Neutrophil (primary cell): ENCODE data around the gene SNX12.

Source experiments
- H3K27ac ChIP-seq: fragments of 200-600 bp; sonication (generic); 2 replicates; pipeline ENCODE4 v1.5.1; 2016; ENCODE audit warnings: mild to moderate bottlenecking, moderate library complexity
- H3K27me3 ChIP-seq: fragments of 200-600 bp; sonication (generic); 2 replicates; pipeline ENCODE4 v1.6.0; 2016; ENCODE audit warnings: mild to moderate bottlenecking
- H3K36me3 ChIP-seq: fragments of 200-600 bp; sonication (generic); 2 replicates; pipeline ENCODE4 v1.5.1; 2017
- H3K4me1 ChIP-seq, 2 experiments: fragments of 200-600 bp in 1 of 2; sonication (generic) in 1 of 2; 1 replicate in 1 of 2; 2 replicates in 1 of 2; pipeline versions ENCODE4 v1.5.1 to v1.6.1; 2013 to 2016; ENCODE audit warnings: low read depth in 1 of 2, low read length in 1 of 2, mild to moderate bottlenecking in 1 of 2, moderate library complexity in 1 of 2; ENCODE audit not compliant: control insufficient read depth in 1 of 2, insufficient read depth in 1 of 2
- H3K4me3 ChIP-seq, 2 experiments: fragments of 200-600 bp in 1 of 2; sonication (generic) in 1 of 2; 1 replicate in 1 of 2; 2 replicates in 1 of 2; pipeline ENCODE4 v1.5.1; 2013 to 2016; ENCODE audit warnings: low read depth in 1 of 2, low read length in 1 of 2, mild to moderate bottlenecking in 1 of 2, moderate library complexity in 1 of 2
- H3K9me3 ChIP-seq: fragments of 200-600 bp; sonication (generic); 2 replicates; pipeline ENCODE4 v1.5.1; 2016
- TF ChIP-seq, protein P1 (sequence below): fragments of 200-600 bp; sonication (generic); IDR thresholded peaks from 2 replicates; pipeline ENCODE4 v1.5.1; 2016; ENCODE audit warnings: antibody characterized with exemption

SNX12 gene

DNA sequence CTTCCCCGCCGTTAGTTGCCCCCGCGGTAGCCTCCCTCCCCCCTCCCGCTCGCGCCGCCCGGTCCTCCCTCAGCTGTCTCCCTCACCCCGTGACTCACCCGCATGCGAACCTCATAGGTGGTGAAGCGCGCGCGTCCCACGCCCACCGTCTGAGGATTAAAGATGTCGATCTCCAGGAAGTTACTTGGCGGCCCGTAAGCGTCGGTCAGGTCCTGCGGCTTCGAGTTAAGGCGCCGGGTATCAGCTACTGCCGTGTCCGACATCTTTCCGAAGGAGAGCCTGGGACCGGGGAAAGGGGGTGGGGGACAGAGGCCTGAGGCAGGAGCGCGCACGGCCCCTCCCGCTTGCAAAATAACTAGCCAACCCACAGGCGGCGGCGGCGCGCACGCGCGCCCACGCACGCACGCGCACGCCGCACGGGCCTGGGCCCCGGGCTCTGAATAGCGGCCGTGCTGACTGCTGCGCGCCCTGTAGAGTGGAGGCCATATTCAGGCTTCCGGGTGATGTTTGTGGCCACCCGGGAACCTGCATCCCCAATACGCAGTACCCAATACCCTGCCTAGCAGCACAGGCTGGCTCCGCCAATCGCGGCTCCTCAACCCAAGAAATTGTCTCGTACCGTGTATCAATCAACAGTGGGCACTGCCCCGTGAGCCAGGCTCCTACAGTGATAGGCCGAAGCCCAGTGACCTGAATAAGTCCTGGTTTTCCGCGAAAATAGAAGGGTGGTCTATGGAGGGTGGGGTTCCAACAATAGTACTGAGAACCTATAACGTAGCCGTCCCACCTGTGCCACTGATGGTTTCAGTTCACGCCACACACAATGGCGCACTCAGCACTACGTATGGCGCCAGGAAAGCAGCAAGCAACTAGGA lies at the start of gene SNX12:
TSS of gene SNX12 (minus strand) at position 291 of the 875 bp plus-strand sequence. CDS start at position 263, 28 bp downstream.
- no peaks in the 10 kb centered on the region for H3K36me3 ChIP-seq
- no peaks in the 10 kb centered on the region for H3K27me3 ChIP-seq
- peak within 1 kb of the TSS; percentile 93 for H3K27ac ChIP-seq
- TF ChIP-seq, protein P1, sequence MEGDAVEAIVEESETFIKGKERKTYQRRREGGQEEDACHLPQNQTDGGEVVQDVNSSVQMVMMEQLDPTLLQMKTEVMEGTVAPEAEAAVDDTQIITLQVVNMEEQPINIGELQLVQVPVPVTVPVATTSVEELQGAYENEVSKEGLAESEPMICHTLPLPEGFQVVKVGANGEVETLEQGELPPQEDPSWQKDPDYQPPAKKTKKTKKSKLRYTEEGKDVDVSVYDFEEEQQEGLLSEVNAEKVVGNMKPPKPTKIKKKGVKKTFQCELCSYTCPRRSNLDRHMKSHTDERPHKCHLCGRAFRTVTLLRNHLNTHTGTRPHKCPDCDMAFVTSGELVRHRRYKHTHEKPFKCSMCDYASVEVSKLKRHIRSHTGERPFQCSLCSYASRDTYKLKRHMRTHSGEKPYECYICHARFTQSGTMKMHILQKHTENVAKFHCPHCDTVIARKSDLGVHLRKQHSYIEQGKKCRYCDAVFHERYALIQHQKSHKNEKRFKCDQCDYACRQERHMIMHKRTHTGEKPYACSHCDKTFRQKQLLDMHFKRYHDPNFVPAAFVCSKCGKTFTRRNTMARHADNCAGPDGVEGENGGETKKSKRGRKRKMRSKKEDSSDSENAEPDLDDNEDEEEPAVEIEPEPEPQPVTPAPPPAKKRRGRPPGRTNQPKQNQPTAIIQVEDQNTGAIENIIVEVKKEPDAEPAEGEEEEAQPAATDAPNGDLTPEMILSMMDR: no peak
- peak within 1 kb of the TSS; percentile 65 to 76 for H3K4me3 ChIP-seq
- H3K9me3 ChIP-seq: no peaks in the 10 kb centered on the region
- peaks cover 30 to 35% of the 10 kb centered on the region in 2 experiments for H3K4me1 ChIP-seq

DNA sequence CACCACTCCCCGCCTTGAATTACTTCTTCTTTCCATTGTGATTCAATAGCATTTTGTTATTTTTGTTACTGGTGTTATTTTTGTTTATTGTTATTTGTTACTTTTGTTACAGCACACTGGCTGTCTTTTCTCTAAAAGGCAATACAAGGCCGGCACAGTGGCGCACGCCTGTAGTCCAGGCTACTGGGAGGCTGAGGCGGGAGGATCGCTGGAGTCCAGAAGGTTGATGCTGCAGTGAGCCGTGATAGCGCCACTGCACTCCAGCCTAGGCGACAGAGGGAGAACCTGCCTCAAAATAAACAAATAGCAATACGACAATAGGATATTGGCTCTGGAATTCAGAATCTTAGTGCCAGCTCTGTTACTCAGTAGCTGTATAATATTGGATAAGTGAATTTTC lies 49.2 kb upstream of the SNX12 start:
- H3K27me3 ChIP-seq: no peaks in the 10 kb centered on the region
- TF ChIP-seq, protein P1: no peak
- peaks cover 18% of the 10 kb centered on the region for H3K36me3 ChIP-seq
- H3K9me3 ChIP-seq: no peaks in the 10 kb centered on the region
- H3K4me1 ChIP-seq: peaks cover 23 to 37% of the 10 kb centered on the region in 2 experiments
- H3K4me3 ChIP-seq: no peak overlapping the region
- H3K27ac ChIP-seq: peak overlapping the region; percentile 89

DNA sequence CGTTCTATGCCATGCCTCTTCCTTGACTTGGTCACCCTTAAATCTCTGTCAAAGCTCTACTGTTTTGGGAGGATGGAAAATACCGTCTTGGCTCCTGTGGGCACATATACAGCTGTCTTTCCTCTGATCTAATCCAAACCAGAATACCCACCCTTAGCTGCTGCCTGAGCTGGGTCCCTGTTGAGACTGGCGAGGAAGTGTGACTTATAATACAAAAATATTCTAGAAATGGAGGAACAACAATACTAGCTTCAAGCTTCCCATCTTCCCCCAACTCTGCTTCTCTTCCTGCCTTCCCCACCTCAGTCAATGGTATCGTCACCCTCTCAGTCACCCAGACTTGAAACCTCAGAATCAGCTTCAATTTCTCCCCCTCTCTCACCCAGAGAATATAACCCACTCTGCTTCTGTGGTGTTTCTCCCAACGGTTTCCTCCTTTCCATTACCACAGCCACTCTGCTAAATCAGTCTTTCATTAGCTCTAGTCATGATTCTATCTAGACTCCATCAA lies 43.8 kb upstream of the SNX12 start:
- Histone ChIP-seq H3K27me3 (no peaks in the 10 kb centered on the region), H3K27ac (peak overlapping the region; percentile 96), H3K4me3 (peak overlapping the region; percentile 67 to 86), H3K36me3 (peaks cover 17% of the 10 kb centered on the region), H3K9me3 (no peaks in the 10 kb centered on the region), H3K4me1 (peaks cover 45 to 58% of the 10 kb centered on the region in 2 experiments)
- TF ChIP-seq, protein P1: no peak

DNA sequence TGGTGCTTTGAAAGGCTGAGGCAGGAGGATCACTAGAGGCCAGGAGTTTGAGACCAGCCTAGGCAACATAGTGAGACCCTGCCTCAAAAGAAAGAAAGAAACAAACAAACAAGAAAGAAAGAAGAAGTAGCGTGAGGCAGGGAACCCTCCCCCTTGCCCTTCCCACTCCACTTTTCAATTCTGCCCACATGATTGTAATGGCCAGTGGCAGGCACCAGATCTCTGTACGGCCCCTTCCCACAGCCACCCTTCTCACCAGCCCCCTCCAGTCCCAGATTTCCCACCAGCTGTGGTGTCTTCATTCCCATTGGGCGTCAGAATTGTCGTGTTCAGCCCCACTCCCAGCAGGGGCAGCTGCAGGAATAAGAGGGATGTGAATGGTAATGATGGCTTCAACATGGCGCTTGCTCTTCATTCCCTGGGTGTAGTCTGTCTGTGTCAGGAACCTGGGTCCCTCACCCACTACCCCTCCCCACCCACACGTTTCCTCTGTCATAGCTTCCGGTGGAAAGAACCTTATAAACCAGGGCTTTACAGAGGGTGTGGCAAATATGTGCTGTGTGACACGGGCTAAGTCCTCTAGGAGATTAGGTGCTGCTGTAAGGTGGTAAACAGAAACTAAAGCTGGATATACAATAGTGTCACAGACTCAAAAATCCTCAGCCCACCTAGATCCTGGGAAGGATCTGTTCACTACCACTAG lies 43.2 kb upstream of the SNX12 start, which contains the start of gene IL2RG:
TSS of gene IL2RG (minus strand) at position 437 of the 703 bp plus-strand sequence. CDS start at position 399, 38 bp downstream.
- Histone ChIP-seq H3K36me3 (peaks cover 17% of the 10 kb centered on the region), H3K27ac (peak within 1 kb of the TSS; percentile 96), H3K27me3 (no peaks in the 10 kb centered on the region), H3K9me3 (no peaks in the 10 kb centered on the region), H3K4me1 (peaks cover 45 to 58% of the 10 kb centered on the region in 2 experiments), H3K4me3 (peak within 1 kb of the TSS; percentile 67 to 86)
- TF ChIP-seq, protein P1: no peak

DNA sequence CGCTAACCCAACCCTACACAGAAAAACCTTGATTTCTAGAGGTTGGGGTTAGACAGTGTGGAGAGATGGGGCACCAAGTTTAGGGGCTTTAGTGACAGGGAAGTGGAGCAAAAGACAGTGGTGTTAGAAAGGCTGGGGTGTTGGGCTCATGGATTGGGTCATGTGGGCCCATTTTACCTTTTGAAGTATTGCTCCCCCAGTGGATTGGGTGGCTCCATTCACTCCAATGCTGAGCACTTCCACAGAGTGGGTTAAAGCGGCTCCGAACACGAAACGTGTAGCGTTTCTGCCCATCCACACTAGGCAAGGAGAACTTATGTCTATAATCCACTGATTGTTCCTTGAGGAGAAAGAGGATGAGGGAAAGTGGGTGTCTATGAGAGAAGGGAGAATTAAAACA lies 40.9 kb upstream of the SNX12 start:
- H3K4me3 ChIP-seq: peak overlapping the region in 1 of 2 experiments; percentile 21
- TF ChIP-seq, protein P1: no peak

More for the DNA sequence above, 40.9 kb upstream of the SNX12 start:
- peaks cover 52 to 65% of the 10 kb centered on the region in 2 experiments for H3K4me1 ChIP-seq
- peaks cover 17% of the 10 kb centered on the region for H3K36me3 ChIP-seq
- H3K9me3 ChIP-seq: no peaks in the 10 kb centered on the region
- H3K27me3 ChIP-seq: no peaks in the 10 kb centered on the region
- peak overlapping the region; percentile 46 for H3K27ac ChIP-seq
